ENCODE data around the gene KCNN3.
A peak's percentile ranks its signal among the peaks of the same experiment; 100 is the strongest.

Gene KCNN3

GRCh38 chr1:154767315-154768240 lies 102.5 kb downstream of the KCNN3 start:
- DNase-seq: no peak

- DNase-seq: no peak
Measured at GRCh38 chr1:154765970-154766369, 104.1 kb downstream of the KCNN3 start.

- DNase-seq: no peak
Measured at GRCh38 chr1:154764773-154765172, 105.3 kb downstream of the KCNN3 start.

- DNase-seq: no peak
Measured at GRCh38 chr1:154764181-154764580, 105.9 kb downstream of the KCNN3 start.

- peak; percentile 91 for DNase-seq
Measured at GRCh38 chr1:154760469-154760933, 109.6 kb downstream of the KCNN3 start.

GRCh38 chr1:154759793-154760192 lies 110.3 kb downstream of the KCNN3 start:
- DNase-seq: no peak

- DNase-seq: peak; percentile 56
Measured at GRCh38 chr1:154759196-154759595, 110.9 kb downstream of the KCNN3 start.

GRCh38 chr1:154758346-154758745 lies 111.7 kb downstream of the KCNN3 start:
- DNase-seq: no peak

GRCh38 chr1:154756793-154757548 lies 113.1 kb downstream of the KCNN3 start:
- DNase-seq: no peak

GRCh38 chr1:154755858-154756730 lies 114.0 kb downstream of the KCNN3 start:
- DNase-seq: no peak

- no peak for DNase-seq
Measured at GRCh38 chr1:154753426-154753825, 116.7 kb downstream of the KCNN3 start.

GRCh38 chr1:154752273-154753030 lies 117.6 kb downstream of the KCNN3 start:
- no peak for DNase-seq

- DNase-seq: no peak
Measured at GRCh38 chr1:154751690-154752089, 118.4 kb downstream of the KCNN3 start.

GRCh38 chr1:154750681-154751665 lies 119.1 kb downstream of the KCNN3 start:
- DNase-seq: no peak

- peak; percentile 46 for DNase-seq
Measured at GRCh38 chr1:154749078-154749760, 120.9 kb downstream of the KCNN3 start.

GRCh38 chr1:154748405-154748775 lies 121.7 kb downstream of the KCNN3 start:
- no peak for DNase-seq

- peak; percentile 52 for DNase-seq
Measured at GRCh38 chr1:154747740-154748404, 122.2 kb downstream of the KCNN3 start.

- DNase-seq: no peak
Measured at GRCh38 chr1:154747380-154747739, 122.7 kb downstream of the KCNN3 start.

- no peak for DNase-seq
Measured at GRCh38 chr1:154746622-154747299, 123.3 kb downstream of the KCNN3 start.

Measured in stimulated activated CD4-positive, alpha-beta T cell treated with anti-CD3 and anti-CD28 coated beads, Interleukin-4, amount 100 ng/mL, for 1 hour (primary cell).